Activated CD8-positive, alpha-beta memory T cell treated with anti-CD3 and anti-CD28 coated beads, Interleukin-2, amount 50 U/mL, for 4 hours (primary cell): ENCODE data around the gene RBM20.

ENCODE experiments used
- DNase-seq: peaks from one replicate; pipeline ENCODE4 v3.0.0-alpha.2; 2020

RBM20 gene

DNA sequence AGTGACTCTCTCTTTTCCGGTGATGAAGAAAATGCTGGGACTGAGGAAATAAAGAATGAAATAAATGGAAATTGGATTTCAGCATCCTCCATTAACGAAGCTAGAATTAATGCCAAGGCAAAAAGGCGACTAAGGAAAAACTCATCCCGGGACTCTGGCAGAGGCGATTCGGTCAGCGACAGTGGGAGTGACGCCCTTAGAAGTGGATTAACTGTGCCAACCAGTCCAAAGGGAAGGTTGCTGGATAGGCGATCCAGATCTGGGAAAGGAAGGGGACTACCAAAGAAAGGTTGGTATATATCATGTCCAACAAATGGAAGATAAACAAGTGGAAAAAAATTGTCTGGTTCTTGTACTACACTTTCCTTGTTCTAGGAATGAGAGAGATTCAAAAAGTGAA, 237.1 kb downstream of the RBM20 start:
- no peak for DNase-seq

DNA sequence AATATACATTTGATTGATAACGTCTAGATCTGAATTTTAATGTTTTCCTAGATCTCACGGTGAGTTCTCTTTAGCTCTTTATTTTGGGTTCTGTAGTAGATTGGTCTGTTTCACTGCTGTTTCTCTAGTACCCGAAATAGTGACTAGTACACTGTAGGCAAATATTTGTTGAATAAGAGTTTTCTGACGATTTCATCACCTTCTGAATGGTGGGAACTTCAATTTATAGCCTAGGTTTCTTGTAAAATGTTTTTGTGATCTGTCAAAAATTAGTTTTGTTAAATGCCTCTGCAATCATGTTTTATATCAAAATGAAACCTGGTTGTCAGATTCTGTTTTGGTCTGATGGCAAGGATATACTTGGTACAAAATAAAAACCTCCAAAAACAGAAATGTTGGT, 237.8 kb downstream of the RBM20 start:
- DNase-seq, result no peak

DNA sequence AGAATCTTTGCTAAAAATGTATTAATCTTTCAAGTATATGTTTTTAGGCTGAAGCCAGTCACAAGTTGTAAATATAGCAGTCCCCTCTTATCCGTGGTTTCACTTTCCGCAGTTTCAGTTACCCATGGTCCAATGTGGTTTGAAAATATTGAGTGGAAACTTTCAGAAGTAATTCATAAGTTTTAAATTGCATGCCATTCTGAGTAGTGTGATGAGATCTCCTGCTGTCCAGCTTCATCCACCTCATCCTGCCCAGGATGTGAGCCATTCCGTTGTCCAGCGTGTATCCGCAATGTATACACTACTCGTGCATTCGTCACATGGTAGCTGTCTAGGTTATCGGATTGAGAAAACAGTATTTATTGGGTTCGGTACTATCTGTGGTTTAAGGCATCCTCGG, 239.8 kb downstream of the RBM20 start:
- no peak for DNase-seq

DNA sequence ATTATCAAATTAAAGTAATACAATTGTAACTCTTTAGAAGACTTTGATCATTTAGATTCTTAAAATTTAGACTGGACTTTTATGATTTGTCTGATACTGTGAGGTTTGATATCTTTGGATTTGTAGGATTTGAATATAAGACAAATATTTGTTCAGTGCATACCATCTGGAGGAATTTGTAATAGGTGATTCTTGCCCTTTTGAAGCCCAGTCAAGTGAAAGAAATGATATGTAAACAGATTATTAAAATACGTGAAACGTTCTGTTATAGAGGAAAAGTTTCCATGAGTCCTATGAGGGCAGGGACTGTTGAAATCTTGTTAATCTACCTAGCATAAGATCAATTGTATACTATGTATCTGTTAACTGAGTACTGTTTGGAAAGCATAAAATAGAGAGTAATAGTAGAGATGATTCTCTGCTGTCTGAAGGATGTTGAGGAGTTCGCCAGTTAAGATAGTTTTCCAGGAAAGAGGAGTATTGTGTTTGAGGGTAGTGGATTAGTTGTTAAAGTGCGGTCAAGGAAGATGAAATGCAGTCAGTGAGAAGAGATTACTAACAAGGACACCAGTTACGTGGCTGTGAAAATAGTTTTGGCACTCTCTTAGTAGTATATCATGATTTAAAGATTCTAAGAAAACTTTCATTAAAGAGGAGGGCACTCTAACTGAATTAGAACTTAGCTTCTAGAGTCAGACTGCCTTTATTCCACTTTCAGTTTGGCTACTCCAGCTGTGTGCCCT, 242.0 kb downstream of the RBM20 start:
- DNase-seq, result no peak

DNA sequence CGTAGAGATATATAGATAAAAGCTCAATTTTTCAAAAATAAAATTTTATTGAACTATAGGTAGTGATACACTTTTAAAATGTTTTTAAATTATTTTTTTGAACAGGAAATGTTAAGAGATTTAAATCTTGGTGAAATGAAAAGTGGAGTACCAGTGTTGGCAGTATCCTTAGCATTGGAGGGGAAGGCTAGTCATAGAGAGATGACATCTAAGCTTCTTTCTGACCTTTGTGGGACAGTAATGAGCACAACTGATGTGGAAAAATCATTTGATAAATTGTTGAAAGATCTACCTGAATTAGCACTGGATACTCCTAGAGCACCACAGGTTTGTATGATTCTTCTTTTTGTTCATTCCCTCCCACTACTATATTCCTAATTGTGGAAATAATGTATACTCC, 243.4 kb downstream of the RBM20 start:
- DNase-seq, result no peak
